Coronary artery (tissue), 2 donors: ENCODE results near the gene ADGB.

Experiments
- DNase-seq: peaks from one replicate; pipeline ENCODE4 v3.0.0-alpha.2; 2017; ENCODE audit warnings: low spot score
- H3K27ac ChIP-seq, 2 donors: fragments of 200-600 bp; sonication (generic); one replicate each; pipeline ENCODE4 v1.5.1; 2016 to 2019
- H3K4me3 ChIP-seq: fragments of 200-600 bp; sonication (generic); 2 replicates; pipeline ENCODE4 v1.5.1; 2016; ENCODE audit warnings: mild to moderate bottlenecking, moderate library complexity
- CTCF ChIP-seq: fragments of 200-600 bp; sonication (generic); IDR thresholded peaks from one replicate; pipeline ENCODE4 v1.5.1; 2019; ENCODE audit warnings: antibody characterized with exemption

Gene ADGB

GRCh38 chr6:146770965-146771735 lies 172.4 kb downstream of the ADGB start:
- TF ChIP-seq CTCF, result no peak

GRCh38 chr6:146775220-146775619 lies 176.4 kb downstream of the ADGB start:
- DNase-seq, result no peak
- TF ChIP-seq CTCF, result no peak
- no peak overlapping the region for H3K4me3 ChIP-seq
- no peak overlapping the region for H3K27ac ChIP-seq

More at GRCh38 chr6:146770965-146771735, 172.4 kb downstream of the ADGB start:
- H3K4me3 ChIP-seq, result peak overlapping the region; percentile 42
- no peak for DNase-seq
- H3K27ac ChIP-seq, result peak overlapping the region in 1 of 2 donors; percentile 76

GRCh38 chr6:146781836-146782235 lies 183.1 kb downstream of the ADGB start:
- TF ChIP-seq CTCF, result no peak
- H3K27ac ChIP-seq, result no peak overlapping the region
- no peak for DNase-seq
- no peak overlapping the region for H3K4me3 ChIP-seq

- TF ChIP-seq CTCF, result peak; percentile 11
- no peak overlapping the region for H3K27ac ChIP-seq
- H3K4me3 ChIP-seq, result no peak overlapping the region
- no peak for DNase-seq
Observed at GRCh38 chr6:146785001-146785585, 186.3 kb downstream of the ADGB start.

GRCh38 chr6:146787876-146788508 lies 189.2 kb downstream of the ADGB start:
- TF ChIP-seq CTCF, result no peak
- Histone ChIP-seq H3K27ac (no peak overlapping the region), H3K4me3 (no peak overlapping the region)
- DNase-seq, result no peak

GRCh38 chr6:146790561-146791091 lies 191.9 kb downstream of the ADGB start:
- Histone ChIP-seq H3K27ac (no peak overlapping the region), H3K4me3 (no peak overlapping the region)
- no peak for DNase-seq
- no peak for TF ChIP-seq CTCF
